Epithelial cell of proximal tubule (primary cell): Measurements from ENCODE around the gene CCZ1B. TPM values are rescaled to one million over a fixed set of nuclear protein-coding genes. Genes with fewer than 3 reads are reported as not detected.
"Not testable (repeated sequence)": the region's sequence is repeated elsewhere in the genome, so short reads cannot be mapped to it uniquely, and the experiment has no call there.

Source experiments
- DNase-seq: peaks from one replicate; pipeline ENCODE4 v3.0.0-alpha.2; 2011; ENCODE audit warnings: low read depth
- H3K4me3 ChIP-seq: 2 replicates; pipeline ENCODE4 v1.5.1; 2011; ENCODE audit warnings: low read depth, mild to moderate bottlenecking, low read length
- CTCF ChIP-seq: conservative IDR thresholded peaks from 2 replicates; pipeline ENCODE4 v1.5.1; 2012; ENCODE audit warnings: low read depth, mild to moderate bottlenecking, low read length
- total RNA-seq: library from RNA; depleted of rRNA; stranded (reverse); fragments of >200 nt; gene quantifications from 2 replicates; pipeline ENCODE4 v1.2.3, GENCODE V29; 2015

Gene CCZ1B
- total RNA-seq = 15.1 and 64.3 TPM in 2 replicates

- peak within 1 kb of the TSS; percentile 59 for H3K4me3 ChIP-seq
- DNase-seq = not testable (repeated sequence)
- TF ChIP-seq CTCF = peak; percentile 35
These were observed at the start of gene CCZ1B for GRCh38 chr7:6826151-6826550. Gene CCZ1B (minus strand): TSS chr7:6826275. CDS start chr7:6826197, 78 bp downstream.

- not testable (repeated sequence) for H3K4me3 ChIP-seq, DNase-seq
These were observed 48.9 kb upstream of the CCZ1B start for GRCh38 chr7:6875022-6875421.

GRCh38 chr7:6872246-6872945 lies 46.3 kb upstream of the CCZ1B start:
- H3K4me3 ChIP-seq = not testable (repeated sequence)

GRCh38 chr7:6871421-6872144 lies 45.5 kb upstream of the CCZ1B start:
- DNase-seq, H3K4me3 ChIP-seq: not testable (repeated sequence)

More at GRCh38 chr7:6872246-6872945, 46.3 kb upstream of the CCZ1B start:
- not testable (repeated sequence) for DNase-seq

- DNase-seq, H3K4me3 ChIP-seq: not testable (repeated sequence)
These were observed 38.7 kb upstream of the CCZ1B start for GRCh38 chr7:6864751-6865150.

- not testable (repeated sequence) for DNase-seq, H3K4me3 ChIP-seq
These were observed 38.1 kb upstream of the CCZ1B start for GRCh38 chr7:6864188-6864587.

GRCh38 chr7:6862876-6863275 lies 36.8 kb upstream of the CCZ1B start:
- not testable (repeated sequence) for DNase-seq, H3K4me3 ChIP-seq

GRCh38 chr7:6857721-6858314 lies 31.7 kb upstream of the CCZ1B start:
- not testable (repeated sequence) for H3K4me3 ChIP-seq, DNase-seq
- peak; percentile 49 for TF ChIP-seq CTCF

GRCh38 chr7:6855563-6856131 lies 29.6 kb upstream of the CCZ1B start:
- not testable (repeated sequence) for DNase-seq, H3K4me3 ChIP-seq

GRCh38 chr7:6854747-6855562 lies 28.9 kb upstream of the CCZ1B start:
- not testable (repeated sequence) for DNase-seq
- peak overlapping the region; percentile 34 for H3K4me3 ChIP-seq

GRCh38 chr7:6853681-6854080 lies 27.6 kb upstream of the CCZ1B start:
- not testable (repeated sequence) for DNase-seq, H3K4me3 ChIP-seq

GRCh38 chr7:6849127-6849526 lies 23.1 kb upstream of the CCZ1B start:
- H3K4me3 ChIP-seq, DNase-seq: not testable (repeated sequence)

GRCh38 chr7:6847751-6848150 lies 21.7 kb upstream of the CCZ1B start:
- H3K4me3 ChIP-seq, DNase-seq: not testable (repeated sequence)

GRCh38 chr7:6845971-6846449 lies 19.9 kb upstream of the CCZ1B start:
- not testable (repeated sequence) for DNase-seq, H3K4me3 ChIP-seq

- not testable (repeated sequence) for DNase-seq
These were observed 17.6 kb upstream of the CCZ1B start for GRCh38 chr7:6843654-6844053.

GRCh38 chr7:6843092-6843491 lies 17.0 kb upstream of the CCZ1B start:
- H3K4me3 ChIP-seq, DNase-seq: not testable (repeated sequence)

More at GRCh38 chr7:6843654-6844053, 17.6 kb upstream of the CCZ1B start:
- not testable (repeated sequence) for H3K4me3 ChIP-seq
